AG04450 (cell line): ENCODE results near the gene FAM219A. TPM values are rescaled to one million over a fixed set of nuclear protein-coding genes. Genes with fewer than 3 reads are reported as not detected.

Experiments used
- CTCF ChIA-PET: fragments of 300-600, 350-600 bp; formaldehyde crosslinking; extraction: SDS; loops from one replicate; lab custom pipeline; 2022; ENCODE audit warnings: antibody characterized with exemption, inconsistent platforms; lab: Charles Lee
- POLR2A ChIA-PET: fragments of 350-600 bp; formaldehyde crosslinking; extraction: SDS; loops from one replicate; lab custom pipeline; 2021; ENCODE audit warnings: antibody characterized with exemption, inconsistent platforms; lab: Yijun Ruan, JAX
- DNase-seq: peaks from one replicate; pipeline ENCODE4 v3.0.0-alpha.2; 2011; ENCODE audit warnings: low read depth, low spot score
- H3K27ac ChIP-seq: one replicate; pipeline ENCODE4 v1.5.1; 2012; ENCODE audit warnings: low read depth, low read length, control low read depth
- H3K27me3 ChIP-seq: one replicate; pipeline ENCODE4 v1.6.0; 2012; ENCODE audit warnings: low read length; ENCODE audit not compliant: control insufficient read depth, insufficient read depth
- H3K4me3 ChIP-seq: 2 replicates; pipeline ENCODE4 v1.5.1; 2011; ENCODE audit warnings: mild to moderate bottlenecking, low read depth, low read length, control low read depth
- H3K9me3 ChIP-seq: 2 replicates; pipeline ENCODE4 v1.5.1; 2012; ENCODE audit warnings: low read length; ENCODE audit not compliant: control insufficient read depth, insufficient read depth
- polyA plus RNA-seq: library from polyadenylated mRNA; depleted of rRNA; stranded (reverse); fragments of >200 nt; gene quantifications from 2 replicates; pipeline ENCODE4 v1.2.3, GENCODE V29; 2011
- TF ChIP-seq, protein P1 (sequence below): IDR thresholded peaks from 2 replicates; pipeline ENCODE4 v1.5.1; 2011; ENCODE audit warnings: low read depth, low read length, control low read depth, inconsistent platforms

Gene FAM219A
- polyA plus RNA-seq, 1 experiment: 8.0 TPM

DNA sequence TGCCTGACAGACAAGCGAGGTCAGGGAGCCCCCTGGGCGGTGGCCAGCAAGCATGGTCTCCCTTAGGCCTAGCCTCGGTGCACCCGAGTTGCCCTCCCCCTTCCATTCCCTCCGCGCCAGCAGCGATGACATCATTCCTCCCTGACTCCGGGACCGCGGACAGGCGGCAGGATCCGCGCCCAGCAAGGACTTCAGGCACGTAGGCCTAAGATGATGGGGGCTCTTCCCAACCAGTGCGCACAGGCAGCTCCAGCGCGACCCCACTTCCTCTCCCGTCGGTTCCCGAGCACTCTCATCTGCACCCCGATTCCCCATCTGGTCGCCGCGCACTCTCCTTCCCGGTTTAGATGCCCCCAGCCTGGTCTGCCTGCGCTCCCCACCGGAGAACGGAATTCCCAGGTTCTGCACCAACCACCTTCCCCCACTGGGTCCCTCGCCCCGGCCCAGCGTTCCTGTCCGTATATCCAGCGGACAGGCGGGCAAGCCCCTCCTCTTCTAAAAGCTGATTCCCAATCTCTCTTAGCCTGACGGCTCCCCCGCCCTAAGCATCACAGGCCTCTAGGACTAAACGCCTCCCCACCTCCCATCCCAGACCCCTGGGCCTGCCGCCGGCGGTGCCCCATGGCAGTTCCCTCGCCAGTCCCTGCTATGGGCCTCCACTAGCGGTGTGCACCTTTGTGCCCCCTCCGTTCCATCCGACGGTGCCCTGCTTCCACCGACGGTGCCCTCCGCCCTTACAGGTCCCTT is 931 bp downstream of the FAM219A start:
- Histone ChIP-seq H3K27me3 (peaks cover 9% of the 10 kb centered on the region), H3K4me3 (peak overlapping the region; percentile 85), H3K9me3 (no peaks in the 10 kb centered on the region; the same call in 1 of the 2 replicates), H3K27ac (peak overlapping the region; percentile 68)
- TF ChIP-seq, protein P1, sequence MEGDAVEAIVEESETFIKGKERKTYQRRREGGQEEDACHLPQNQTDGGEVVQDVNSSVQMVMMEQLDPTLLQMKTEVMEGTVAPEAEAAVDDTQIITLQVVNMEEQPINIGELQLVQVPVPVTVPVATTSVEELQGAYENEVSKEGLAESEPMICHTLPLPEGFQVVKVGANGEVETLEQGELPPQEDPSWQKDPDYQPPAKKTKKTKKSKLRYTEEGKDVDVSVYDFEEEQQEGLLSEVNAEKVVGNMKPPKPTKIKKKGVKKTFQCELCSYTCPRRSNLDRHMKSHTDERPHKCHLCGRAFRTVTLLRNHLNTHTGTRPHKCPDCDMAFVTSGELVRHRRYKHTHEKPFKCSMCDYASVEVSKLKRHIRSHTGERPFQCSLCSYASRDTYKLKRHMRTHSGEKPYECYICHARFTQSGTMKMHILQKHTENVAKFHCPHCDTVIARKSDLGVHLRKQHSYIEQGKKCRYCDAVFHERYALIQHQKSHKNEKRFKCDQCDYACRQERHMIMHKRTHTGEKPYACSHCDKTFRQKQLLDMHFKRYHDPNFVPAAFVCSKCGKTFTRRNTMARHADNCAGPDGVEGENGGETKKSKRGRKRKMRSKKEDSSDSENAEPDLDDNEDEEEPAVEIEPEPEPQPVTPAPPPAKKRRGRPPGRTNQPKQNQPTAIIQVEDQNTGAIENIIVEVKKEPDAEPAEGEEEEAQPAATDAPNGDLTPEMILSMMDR: no peak
- CTCF ChIA-PET: interaction anchor here (1.0 to 2.1 kb wide), 4 partner anchors 10 to 177 kb away, joined by 3 to 12 read pairs (median 7); no protein-coding TSS in a partner anchor
- POLR2A ChIA-PET: no interaction called here
- no peak for DNase-seq

DNA sequence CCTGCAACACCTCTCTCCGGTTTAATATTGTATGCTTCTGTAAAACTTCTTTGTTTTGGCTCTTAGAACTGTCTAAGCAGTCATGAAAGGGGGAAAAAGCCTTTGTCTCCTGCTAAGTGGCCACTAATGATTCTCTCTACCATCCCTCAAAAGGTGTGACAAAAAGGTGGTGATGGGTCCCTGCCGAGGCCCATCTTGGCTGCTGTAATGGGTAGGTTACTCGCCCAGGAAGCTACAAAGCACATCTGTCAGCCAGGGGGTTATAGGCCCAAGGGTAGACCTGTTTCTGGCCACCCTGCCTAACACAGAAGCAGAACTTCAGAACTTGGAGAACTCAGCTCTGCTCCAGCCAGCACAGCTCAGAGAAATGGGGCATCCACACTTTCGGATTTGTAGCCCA is 1.6 kb downstream of the FAM219A start:
- peak overlapping the region; percentile 47 for H3K27ac ChIP-seq
- POLR2A ChIA-PET: no interaction called here

DNA sequence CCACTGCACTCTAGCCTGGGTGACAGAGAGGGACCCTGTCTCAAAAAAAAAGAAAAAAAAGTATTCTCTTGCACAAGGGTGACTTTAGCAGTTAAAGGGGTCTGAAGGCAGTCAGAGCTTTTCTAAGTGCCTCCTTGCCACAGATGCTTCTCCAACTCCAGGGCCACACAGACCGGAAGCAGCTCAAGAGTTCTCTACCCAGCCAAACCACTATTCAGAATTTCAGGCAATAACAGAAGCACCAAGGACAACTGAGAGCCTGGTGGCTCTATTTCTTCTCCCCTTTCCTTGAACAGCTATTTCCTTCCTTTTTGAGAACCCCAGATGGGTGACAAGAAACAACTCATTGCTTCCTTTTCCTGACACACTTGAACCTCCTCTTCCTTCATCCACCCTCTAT is 2.2 kb downstream of the FAM219A start:
- POLR2A ChIA-PET: no interaction called here
- TF ChIP-seq, protein P1: no peak
- CTCF ChIA-PET: interaction anchor here (1.0 to 2.3 kb wide), 4 partner anchors 45 to 147 kb away, joined by 3 to 12 read pairs (median 8); no protein-coding TSS in a partner anchor

More for the DNA sequence above, 1.6 kb downstream of the FAM219A start:
- CTCF ChIA-PET: interaction anchor here (1.0 to 2.3 kb wide), 6 partner anchors 10 to 178 kb away, joined by 3 to 12 read pairs (median 6); no protein-coding TSS in a partner anchor
- peak overlapping the region; percentile 85 for H3K4me3 ChIP-seq
- H3K9me3 ChIP-seq: no peaks in the 10 kb centered on the region; the same call in 1 of the 2 replicates
- TF ChIP-seq, protein P1: no peak
- peaks cover 5% of the 10 kb centered on the region for H3K27me3 ChIP-seq
- DNase-seq: no peak

DNA sequence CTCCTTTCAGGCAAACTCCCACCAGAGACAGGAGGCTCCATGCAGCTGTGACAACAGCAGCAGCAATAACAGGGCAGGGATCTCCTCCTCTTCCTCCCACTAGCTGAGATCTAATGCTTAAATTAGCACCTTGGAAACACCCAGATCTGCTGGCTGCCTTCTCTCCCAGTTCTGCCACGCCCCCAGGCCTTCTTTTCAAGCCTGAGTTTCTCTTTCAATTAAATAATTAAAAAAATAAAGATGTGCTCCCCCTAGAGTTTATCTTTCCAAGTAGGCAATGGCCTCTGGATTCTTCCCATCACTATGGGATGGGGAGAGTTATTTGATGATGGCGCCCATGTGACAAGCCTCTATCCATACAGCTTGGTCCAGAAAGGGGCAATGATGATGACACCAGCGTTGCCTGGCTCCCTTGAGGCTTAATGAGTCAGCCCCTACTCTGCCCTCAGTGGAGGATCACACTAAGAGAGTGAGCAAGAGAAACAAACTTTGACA is 3.8 kb downstream of the FAM219A start:
- ChIA-PET POLR2A (no interaction called here), CTCF (interaction anchor here (0.6 to 2.3 kb wide), 11 partner anchors 8 to 149 kb away, joined by 3 to 9 read pairs (median 4); no protein-coding TSS in a partner anchor)
- TF ChIP-seq, protein P1: peak; percentile 18; the same call in 1 of the 2 replicates
- Histone ChIP-seq H3K9me3 (no peaks in the 10 kb centered on the region; the same call in 1 of the 2 replicates), H3K27me3 (no peaks in the 10 kb centered on the region), H3K4me3 (no peak overlapping the region), H3K27ac (no peak overlapping the region)
- no peak for DNase-seq

More for the DNA sequence above, 2.2 kb downstream of the FAM219A start:
- no peaks in the 10 kb centered on the region for H3K27me3 ChIP-seq
- no peak overlapping the region for H3K4me3 ChIP-seq
- DNase-seq: no peak
- H3K27ac ChIP-seq: no peak overlapping the region
- no peaks in the 10 kb centered on the region; the same call in 1 of the 2 replicates for H3K9me3 ChIP-seq

DNA sequence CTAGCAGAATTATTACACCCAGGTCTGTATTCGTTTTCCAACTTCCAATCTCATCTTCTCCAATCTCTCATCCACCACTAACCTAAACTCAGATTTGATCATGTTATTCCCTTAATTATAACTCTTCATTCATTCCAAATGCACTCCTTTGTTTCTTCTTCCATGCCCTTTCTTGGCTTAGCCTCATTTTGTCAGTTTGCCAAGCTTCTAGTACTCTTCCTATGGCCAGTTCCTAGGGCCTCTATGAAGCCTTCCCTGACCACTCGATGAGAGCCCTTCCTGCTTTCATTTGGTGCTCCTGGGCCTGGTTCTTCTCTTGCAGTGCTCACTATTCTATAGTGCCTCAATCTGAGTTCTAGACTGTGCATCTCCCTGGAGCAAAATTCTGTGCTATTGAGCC is 5.8 kb downstream of the FAM219A start:
- CTCF ChIA-PET: interaction anchor here (0.6 to 2.0 kb wide), 2 partner anchors 49 to 139 kb away, joined by 3 to 7 read pairs; no protein-coding TSS in a partner anchor
- no peaks in the 10 kb centered on the region for H3K27me3 ChIP-seq
- H3K4me3 ChIP-seq: no peak overlapping the region
- POLR2A ChIA-PET: no interaction called here
- TF ChIP-seq, protein P1: no peak
- no peaks in the 10 kb centered on the region; the same call in 1 of the 2 replicates for H3K9me3 ChIP-seq
- DNase-seq: no peak
- no peak overlapping the region for H3K27ac ChIP-seq
